Nephron progenitor cell (in vitro differentiated cells): ENCODE measurements around the gene ARHGEF4.

Experiments
- DNase-seq: peaks from one replicate; pipeline ENCODE4 v3.0.0; 2021
- H3K27ac Mint-ChIP-seq: 2 replicates; pipeline ENCODE4 v1.8.0; 2021; ENCODE audit warnings: mild to moderate bottlenecking, moderate library complexity, mixed read lengths
- H3K27me3 Mint-ChIP-seq: 2 replicates; pipeline ENCODE4 v1.8.0; 2021; ENCODE audit warnings: mild to moderate bottlenecking, low read depth, mixed read lengths; ENCODE audit not compliant: poor library complexity
- H3K36me3 Mint-ChIP-seq: 2 replicates; pipeline ENCODE4 v1.8.0; 2021; ENCODE audit warnings: low read depth, mixed read lengths
- H3K4me1 Mint-ChIP-seq: 2 replicates; pipeline ENCODE4 v1.8.0; 2021; ENCODE audit warnings: mixed read lengths
- H3K4me3 Mint-ChIP-seq: 2 replicates; pipeline ENCODE4 v1.8.0; 2021; ENCODE audit warnings: mild to moderate bottlenecking, moderate library complexity, mixed read lengths
- H3K9me3 Mint-ChIP-seq: 2 replicates; pipeline ENCODE4 v1.8.0; 2021; ENCODE audit warnings: mild to moderate bottlenecking, moderate library complexity, mixed read lengths
- TF ChIP-seq, protein P1 (sequence below): fragments of 200-600 bp; sonication (generic); IDR thresholded peaks from 2 replicates; pipeline ENCODE4 v1.5.0; 2021; ENCODE audit warnings: antibody characterized with exemption

ARHGEF4 gene

DNA sequence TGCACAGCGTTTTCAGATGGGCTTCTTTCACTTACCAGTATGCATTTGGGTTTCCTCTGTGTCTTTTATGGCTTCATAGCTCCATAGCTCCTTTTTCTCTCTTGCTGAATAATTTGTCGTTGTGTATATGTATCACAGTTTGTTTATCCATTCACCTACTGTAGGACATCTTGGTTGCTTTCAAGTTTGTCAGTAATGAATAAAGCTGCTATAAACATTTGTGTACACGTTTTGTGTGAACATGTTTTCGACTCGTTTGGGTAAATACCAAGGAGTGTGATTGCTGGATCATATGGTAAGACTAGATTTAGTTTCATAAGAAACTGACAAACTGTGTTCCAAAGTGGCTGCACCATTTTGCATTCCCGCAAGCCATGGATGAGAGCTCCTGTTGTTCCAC, 161.8 kb downstream of the ARHGEF4 start:
- TF ChIP-seq, protein P1, sequence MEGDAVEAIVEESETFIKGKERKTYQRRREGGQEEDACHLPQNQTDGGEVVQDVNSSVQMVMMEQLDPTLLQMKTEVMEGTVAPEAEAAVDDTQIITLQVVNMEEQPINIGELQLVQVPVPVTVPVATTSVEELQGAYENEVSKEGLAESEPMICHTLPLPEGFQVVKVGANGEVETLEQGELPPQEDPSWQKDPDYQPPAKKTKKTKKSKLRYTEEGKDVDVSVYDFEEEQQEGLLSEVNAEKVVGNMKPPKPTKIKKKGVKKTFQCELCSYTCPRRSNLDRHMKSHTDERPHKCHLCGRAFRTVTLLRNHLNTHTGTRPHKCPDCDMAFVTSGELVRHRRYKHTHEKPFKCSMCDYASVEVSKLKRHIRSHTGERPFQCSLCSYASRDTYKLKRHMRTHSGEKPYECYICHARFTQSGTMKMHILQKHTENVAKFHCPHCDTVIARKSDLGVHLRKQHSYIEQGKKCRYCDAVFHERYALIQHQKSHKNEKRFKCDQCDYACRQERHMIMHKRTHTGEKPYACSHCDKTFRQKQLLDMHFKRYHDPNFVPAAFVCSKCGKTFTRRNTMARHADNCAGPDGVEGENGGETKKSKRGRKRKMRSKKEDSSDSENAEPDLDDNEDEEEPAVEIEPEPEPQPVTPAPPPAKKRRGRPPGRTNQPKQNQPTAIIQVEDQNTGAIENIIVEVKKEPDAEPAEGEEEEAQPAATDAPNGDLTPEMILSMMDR, result no peak
- DNase-seq, result no peak
- H3K36me3 Mint-ChIP-seq, result no peaks in the 10 kb centered on the region
- H3K4me1 Mint-ChIP-seq, result no peaks in the 10 kb centered on the region
- H3K27ac Mint-ChIP-seq, result no peak overlapping the region
- no peaks in the 10 kb centered on the region for H3K9me3 Mint-ChIP-seq
- peaks cover 40% of the 10 kb centered on the region for H3K27me3 Mint-ChIP-seq
- H3K4me3 Mint-ChIP-seq, result no peak overlapping the region

- H3K4me3 Mint-ChIP-seq, result no peak overlapping the region
- H3K27ac Mint-ChIP-seq, result no peak overlapping the region
- no peaks in the 10 kb centered on the region for H3K9me3 Mint-ChIP-seq
- no peaks in the 10 kb centered on the region for H3K36me3 Mint-ChIP-seq
- DNase-seq, result no peak
- no peaks in the 10 kb centered on the region for H3K4me1 Mint-ChIP-seq
- H3K27me3 Mint-ChIP-seq, result peaks cover 25% of the 10 kb centered on the region
- TF ChIP-seq, protein P1, result no peak
Measured at GRCh38 chr2:131004446-131005209, 167.9 kb downstream of the ARHGEF4 start.

DNA sequence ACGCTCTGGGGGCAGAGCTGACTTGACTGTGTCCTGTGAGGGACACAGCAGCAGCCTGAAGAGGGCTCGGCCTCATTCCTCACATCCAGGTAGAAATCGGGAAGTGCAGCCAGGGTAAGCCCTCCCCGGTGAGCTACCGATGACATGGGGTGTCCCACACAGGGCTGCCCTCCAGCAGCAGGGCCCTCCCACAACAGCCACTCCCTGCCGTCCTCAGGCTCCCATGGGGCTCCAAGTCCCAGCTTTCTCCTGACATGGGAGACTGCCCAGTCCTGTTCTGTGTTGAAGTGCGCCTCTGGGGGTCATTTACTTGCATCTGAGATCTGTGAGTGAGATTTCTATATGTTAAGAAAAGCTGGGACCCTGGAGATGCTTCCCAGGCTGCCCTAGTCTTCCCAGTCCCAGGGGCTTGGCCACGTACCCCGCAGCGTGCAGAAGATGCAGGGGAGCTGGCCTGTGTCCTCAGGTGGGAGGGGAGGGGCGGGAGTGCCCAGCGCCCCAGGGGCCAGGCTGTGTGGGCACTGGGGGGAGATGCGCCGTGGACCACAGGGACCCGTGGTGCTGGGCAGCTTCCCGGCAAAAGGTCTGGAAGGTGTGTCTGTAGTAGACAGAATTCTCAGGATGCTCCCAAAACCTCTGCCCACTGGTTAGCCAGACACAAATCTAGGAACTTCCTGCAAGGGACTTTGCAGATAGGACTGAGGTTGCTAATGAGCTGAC, 168.7 kb downstream of the ARHGEF4 start:
- no peak for DNase-seq
- H3K4me3 Mint-ChIP-seq, result no peak overlapping the region
- TF ChIP-seq, protein P1, result no peak
- H3K27ac Mint-ChIP-seq, result no peak overlapping the region
- H3K27me3 Mint-ChIP-seq, result peaks cover 25% of the 10 kb centered on the region
- H3K9me3 Mint-ChIP-seq, result no peaks in the 10 kb centered on the region
- no peaks in the 10 kb centered on the region for H3K36me3 Mint-ChIP-seq
- no peaks in the 10 kb centered on the region for H3K4me1 Mint-ChIP-seq

GRCh38 chr2:131006561-131006960, 169.8 kb downstream of the ARHGEF4 start:
- H3K27ac Mint-ChIP-seq, result no peak overlapping the region
- no peak overlapping the region for H3K4me3 Mint-ChIP-seq
- H3K4me1 Mint-ChIP-seq, result peaks cover 4% of the 10 kb centered on the region
- no peak for DNase-seq
- no peaks in the 10 kb centered on the region for H3K36me3 Mint-ChIP-seq
- no peaks in the 10 kb centered on the region for H3K9me3 Mint-ChIP-seq
- peaks cover 20% of the 10 kb centered on the region for H3K27me3 Mint-ChIP-seq
- TF ChIP-seq, protein P1, result no peak

DNA sequence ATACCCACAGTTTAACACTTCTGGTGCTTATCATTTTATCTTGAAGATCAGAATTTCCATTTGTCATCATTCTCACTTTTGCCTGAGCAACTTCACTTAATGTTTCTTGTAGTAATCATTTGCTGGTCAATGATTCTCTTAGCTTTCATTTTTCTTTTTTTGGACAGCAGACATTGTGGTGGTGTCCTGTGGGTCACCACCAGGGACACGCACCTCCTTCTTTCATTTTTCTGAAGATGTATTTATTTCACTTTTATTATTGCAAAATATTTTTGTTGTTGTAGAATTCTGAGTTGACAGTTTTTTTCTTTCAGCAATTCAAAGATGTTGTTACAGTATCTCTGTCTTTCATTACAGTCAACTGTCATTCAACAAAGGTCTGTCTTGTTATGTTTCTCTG, 172.3 kb downstream of the ARHGEF4 start:
- Mint-ChIP-seq H3K9me3 (no peaks in the 10 kb centered on the region), H3K4me1 (peaks cover 9% of the 10 kb centered on the region), H3K4me3 (no peak overlapping the region), H3K36me3 (no peaks in the 10 kb centered on the region), H3K27ac (no peak overlapping the region), H3K27me3 (peaks cover 9% of the 10 kb centered on the region)
- TF ChIP-seq, protein P1, result no peak
- no peak for DNase-seq
